HG02759 (cell line): Measurements from ENCODE around the gene ADAMTS2.
"Not testable (repeated sequence)": the region's sequence is repeated elsewhere in the genome, so short reads cannot be mapped to it uniquely, and the experiment has no call there.

Experiments used
- ATAC-seq: cut with Tn5 transposase; IDR thresholded peaks from one replicate; pipeline ENCODE4 v1.9.1; 2021; ENCODE audit warnings: mild to moderate bottlenecking, moderate library complexity; ENCODE audit not compliant: unreplicated experiment

ADAMTS2 gene

DNA sequence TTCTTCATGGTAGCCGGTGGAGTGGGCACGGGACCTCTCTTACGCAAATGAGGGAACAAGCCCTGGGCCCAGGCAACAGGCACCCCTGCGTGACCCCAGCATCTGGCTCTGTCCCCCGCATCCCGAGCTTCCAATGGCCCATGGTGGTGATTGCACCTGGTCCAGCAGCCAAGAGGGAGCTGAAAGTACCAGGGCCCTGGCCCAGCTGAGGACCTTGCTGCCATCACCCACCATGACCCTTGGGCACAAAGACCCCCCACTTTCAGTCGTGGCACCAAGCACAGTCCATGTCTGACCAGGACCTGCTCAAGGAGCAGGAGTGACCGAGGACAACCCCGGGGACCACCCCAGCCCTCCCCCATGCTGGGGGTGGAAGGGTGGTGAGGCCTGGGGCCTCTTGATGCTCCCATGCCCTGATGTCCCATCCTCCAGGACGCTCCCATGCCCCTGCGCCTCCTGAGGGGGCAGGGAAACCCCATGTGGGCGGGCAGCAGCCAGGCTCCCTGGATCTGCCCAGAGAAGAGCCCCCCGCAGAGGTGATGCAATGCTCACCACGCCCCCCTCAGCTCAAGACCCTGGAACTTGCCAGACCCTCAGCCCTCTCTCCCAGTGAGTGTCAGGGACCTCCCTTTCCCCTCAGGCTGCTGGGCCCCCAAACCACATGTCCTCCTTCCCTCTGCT lies 123.9 kb downstream of the ADAMTS2 start:
- no peak for ATAC-seq

DNA sequence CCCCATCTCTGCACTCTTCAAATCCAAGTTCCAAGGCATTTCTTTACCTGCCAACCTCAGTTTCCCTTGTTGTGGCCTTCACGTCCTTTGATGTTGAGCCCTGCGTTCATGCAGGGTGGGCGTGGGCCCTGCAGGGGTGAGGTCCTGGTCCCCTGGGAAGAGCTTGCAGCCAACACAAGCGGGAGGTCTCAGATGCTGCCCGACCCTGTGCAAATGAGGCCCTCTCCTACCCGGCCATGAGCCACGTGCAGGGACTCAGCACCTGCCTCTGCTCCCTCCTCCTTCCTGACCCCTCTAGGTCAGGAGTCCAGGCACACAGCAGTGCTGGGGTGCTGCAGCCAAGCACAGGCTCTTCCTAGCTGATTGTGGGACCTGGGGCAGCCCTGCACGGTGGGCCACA lies 124.5 kb downstream of the ADAMTS2 start:
- no peak for ATAC-seq

DNA sequence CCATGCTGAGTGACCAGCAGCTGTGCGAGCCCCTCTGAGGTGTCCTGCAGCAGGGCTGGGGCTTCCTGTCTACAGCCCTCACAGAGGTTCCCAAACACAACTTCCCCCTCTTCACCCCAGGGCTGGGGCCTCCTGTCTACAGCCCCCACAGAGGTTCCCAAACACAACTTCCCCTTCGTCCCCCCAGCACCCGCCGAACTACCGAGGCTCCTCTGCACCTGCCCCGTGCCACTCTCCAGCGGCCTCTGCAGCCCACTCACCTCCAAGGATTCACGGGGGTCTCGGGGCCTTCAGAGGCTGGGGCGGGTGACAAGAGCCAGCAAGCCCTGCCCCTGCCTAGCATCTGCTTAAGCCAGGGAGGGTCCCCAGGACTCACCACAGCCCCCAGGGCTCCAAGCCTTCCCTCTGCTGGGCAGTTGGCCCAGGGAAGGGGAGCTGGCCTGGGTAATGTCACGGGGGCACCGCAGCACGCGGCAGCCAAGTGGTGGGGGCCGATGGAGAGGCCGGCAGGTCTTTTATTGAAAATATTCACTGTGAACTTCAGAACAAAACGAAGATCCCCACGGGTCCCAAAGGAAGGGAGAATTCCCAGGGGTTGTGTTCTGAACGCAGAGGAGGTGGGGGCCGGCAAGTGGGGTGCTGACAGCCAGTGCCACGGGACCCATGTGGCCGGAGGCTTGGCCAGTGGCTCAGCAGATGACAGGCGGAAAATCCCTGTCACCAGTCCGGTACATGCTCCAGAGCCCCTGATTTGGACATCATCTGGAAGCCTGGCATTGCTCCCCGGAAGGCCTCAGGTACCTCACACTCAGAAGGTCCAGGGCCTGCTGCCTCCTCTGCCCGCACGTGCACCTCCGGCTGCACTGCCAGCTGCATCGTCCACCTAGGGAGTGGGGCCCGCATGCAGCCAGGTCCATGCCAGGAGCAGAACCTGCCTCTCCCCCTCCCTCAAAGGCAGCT lies 125.3 kb downstream of the ADAMTS2 start:
- ATAC-seq = no peak

DNA sequence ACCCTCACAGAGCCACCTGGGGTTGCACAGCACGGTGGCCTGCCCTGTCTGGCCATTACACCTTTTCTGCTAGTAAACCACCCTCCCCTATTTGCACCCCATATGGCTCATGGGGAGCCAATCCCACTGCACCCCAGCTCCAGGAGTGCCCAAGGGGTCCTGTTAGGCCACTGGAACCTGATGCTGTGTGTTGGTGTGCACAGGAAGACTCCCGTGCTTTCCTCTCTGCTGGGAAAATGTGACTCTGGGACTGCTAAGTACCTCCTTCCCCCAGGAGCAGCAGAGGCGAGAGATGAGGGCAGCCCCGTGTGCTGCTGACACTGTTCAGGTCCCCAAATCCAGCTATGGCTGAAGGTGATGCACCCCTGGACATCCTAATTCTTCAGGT lies 126.3 kb downstream of the ADAMTS2 start:
- no peak for ATAC-seq

DNA sequence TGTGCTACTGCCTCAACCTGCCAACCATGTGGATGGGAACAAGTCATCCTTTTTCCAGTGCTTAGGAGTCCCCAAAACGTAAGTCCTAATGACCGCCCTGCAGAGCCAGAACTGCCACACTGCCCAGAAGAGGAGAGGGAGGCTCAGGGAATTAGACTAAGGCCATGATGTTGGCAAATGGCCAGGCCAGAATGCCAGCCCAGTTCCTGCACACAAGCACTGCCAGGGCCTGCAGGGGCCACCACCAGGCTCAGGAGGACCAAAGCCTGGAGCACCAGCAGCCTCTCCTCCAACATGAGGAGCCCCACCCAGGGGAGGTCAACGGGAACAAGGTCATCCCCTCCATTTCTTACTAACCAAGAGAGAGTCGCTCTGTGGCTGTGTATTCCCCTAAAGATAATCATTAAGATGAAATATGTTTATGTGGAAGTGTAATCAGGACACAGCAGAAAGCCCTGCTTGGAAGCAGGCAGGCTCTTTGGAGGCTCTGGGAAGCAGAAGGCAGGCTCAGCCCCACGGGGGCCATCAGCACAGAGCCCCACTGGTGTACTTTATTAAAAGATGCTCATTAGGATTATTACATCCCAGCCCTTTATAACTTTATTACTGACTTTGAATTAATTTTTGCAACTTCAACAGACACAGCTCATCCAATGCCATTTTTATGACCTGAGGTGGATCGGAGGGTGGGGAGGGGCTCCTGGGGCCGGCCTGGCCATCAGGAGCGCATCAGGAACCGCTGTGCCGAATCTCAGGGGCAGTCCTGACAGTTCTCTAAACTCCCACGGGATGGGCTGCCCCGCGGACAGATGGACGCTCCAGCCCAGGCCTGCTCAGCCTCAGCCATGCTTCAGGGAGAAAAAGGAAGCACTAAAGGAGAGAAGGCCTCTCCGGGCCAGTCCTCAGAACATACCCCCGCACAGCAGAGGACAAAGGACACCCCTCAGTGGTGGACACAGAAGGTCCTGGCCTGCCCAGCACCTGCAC lies 127.0 kb downstream of the ADAMTS2 start:
- ATAC-seq = no peak

DNA sequence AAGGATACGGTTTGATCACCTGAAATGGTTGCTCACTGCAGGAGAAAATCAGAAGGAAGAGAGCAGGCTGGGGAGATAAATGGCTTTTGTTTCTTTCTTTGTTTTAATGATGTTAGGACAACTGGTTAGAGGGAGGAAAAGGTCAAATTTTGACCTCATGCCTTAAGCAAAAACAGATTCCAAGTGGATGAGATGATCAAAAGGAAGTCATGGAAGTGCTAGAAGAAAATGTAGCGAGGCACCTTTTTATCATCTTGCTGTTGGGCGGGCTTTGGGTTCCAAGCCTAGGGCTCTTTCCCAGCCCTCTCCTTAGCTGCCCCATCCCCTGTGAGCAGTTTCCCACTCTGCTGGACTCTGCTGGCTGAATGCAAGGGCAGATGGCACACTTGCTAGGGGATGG lies 127.9 kb downstream of the ADAMTS2 start:
- ATAC-seq = no peak

DNA sequence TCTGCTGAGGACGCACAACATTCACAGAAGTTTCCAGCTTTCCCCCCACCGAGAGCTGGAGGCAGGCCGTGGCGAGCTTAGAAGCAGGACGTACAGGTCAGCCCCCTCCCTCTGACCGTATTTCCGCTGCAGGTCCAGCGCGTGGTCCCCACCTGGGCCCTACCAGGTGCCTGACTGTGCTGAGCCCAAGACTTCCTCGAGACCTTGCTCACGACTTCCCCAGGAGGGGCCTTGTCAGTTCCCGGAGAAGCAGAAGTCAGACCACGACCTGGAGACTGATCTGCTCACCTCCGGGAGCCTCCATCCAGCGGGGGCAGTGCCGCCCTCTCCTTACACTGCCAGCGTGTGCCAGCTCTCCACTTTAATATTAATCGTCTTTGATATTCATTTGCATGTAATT lies 128.9 kb downstream of the ADAMTS2 start:
- not testable (repeated sequence) for ATAC-seq

DNA sequence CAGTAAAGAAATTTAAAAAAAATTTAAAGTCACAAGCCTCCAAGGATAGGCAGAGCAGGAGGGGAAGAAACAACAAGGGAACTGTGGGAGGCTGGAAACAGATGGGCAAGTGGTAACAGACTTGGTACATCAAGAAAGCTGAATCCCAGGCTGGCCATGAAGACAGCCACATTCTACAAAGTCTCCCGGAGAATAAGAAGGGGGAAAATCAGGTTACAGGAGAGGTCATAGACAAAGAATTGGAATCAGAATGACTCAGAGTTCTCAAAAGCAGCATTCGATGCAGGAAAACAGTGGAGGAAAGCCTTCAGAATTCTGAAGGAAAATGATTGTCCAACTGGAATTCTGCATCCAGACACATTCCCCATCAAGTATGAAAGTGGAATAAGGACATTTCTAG lies 129.7 kb downstream of the ADAMTS2 start:
- no peak for ATAC-seq

DNA sequence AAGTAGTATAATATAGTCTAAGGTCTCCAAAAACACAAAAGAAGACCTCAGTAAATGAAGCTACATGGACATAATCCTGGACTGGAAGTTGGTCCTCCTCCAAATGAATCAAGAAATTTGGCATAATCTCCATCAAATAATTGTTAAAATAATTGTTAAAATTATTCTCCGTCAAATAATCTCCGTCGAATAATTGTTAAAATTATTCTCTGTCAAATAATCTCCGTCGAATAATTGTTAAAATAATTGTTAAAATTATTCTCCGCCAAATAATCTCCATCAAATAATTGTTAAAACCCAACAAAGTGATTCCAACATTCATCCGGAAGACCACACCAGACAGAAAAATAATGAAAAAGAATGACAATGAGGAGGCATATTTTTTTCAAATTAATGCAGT lies 130.6 kb downstream of the ADAMTS2 start:
- ATAC-seq = no peak

DNA sequence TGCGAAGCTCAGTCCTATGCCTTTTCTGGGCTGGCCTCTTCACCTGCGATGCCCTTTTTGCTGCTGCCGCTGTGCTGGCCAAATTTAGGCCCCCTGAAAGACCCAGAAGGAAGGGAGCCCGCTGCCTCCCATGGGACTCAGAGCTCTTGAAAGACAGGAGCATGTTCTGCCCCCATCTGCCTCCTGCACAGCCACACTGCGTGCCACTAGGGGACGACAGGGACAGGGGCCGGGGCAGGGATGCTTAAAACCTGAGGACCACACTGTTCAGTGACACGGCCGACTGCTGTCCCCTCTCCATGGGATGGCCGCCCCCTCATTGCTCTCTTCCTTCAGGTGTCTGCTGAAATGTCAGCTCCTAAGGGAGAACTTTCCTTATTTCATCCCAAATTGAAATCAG lies 132.4 kb downstream of the ADAMTS2 start:
- ATAC-seq = no peak

DNA sequence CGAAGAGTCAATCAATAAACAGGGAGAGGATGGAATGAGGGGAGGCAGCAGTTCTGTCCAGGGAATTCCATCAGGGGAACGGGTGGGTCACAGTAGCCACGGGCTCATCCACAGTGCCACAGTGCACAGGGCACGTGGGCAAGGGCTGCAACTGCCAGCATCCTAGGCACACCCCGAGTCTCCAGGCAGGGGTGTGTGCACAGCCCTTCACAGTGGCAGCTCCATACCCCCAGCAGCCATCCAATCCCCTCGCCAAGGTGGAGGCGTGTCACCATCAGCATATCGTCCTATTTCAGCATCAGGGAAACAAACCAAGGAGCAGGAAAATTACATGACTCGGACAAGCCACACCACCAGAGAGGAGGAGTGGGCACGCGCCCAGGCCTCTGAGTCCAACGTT lies 133.6 kb downstream of the ADAMTS2 start:
- no peak for ATAC-seq

DNA sequence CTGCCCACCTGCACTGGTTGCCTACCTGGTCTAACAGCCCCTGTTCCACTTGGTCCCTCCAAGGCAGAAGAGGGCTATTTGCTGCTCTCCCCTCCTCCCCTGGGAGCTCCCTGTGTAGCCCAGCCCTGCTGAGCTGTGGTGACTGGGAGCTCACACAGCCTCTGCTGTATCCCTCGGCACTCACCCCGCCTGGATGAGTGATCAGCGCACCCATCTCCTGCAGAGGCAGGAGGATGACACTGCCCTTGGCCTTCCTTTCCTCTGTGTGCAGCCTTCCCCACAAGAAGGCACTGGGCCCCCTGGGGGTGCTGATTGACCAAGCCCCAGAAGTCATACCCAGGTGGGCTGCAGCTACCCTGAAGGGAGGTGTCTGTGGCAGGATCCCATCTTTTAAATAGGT lies 134.2 kb downstream of the ADAMTS2 start:
- ATAC-seq = no peak

DNA sequence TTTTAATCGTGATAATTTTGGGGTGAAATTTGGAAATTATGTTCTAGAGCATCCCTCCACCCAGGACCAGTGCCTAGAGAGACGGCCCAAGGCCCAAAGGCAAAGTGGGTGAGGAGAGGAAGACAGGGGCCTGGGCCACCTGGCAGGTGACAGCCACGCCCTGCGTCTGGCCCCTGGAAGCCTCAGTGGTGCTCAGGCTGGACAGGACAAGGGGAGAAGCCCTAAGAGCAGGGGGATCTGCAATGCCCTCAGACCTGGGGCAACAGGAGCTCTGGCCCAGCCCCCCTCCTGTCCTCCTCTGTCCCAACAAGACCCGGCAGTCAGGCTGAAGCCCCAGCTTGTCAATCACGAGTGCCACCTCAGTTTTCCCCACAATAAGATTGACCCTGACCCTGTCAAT lies 134.8 kb downstream of the ADAMTS2 start:
- no peak for ATAC-seq

DNA sequence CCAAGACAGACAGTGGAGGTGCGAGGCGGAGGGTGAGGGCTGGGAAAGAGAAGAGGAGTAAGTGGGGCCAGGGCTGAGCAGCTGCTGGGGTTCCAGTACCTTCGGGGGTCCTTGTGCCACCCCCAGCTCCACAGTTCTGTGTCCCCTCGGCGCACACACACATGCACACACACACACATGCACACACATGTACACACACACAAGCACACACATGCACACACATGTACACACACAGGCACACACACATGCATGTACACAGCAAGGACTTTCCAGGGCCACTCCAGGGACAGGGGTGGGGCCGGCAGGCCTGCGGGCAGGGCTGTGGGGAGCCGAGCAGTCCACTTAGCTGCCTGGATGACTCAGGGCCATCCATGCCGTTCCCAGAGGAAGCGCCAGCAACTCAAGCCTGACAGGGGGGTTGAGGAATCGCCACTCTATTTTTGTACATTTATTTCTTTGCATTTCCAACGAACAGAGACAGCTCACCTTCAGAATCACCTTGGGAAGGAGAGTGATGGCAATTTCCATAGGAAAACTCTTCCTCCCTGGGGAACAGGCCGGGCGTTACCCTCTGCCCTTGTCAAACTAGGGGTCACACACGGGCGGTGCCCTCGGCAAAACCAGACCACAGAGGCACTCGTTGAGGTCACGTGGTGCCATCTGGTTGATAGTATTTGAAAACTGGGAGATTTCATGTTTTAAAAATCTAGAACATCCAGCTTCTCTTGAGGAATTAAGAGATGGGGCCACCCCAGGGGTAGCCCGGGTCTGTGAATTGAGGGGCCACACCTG lies 135.7 kb downstream of the ADAMTS2 start:
- no peak for ATAC-seq

DNA sequence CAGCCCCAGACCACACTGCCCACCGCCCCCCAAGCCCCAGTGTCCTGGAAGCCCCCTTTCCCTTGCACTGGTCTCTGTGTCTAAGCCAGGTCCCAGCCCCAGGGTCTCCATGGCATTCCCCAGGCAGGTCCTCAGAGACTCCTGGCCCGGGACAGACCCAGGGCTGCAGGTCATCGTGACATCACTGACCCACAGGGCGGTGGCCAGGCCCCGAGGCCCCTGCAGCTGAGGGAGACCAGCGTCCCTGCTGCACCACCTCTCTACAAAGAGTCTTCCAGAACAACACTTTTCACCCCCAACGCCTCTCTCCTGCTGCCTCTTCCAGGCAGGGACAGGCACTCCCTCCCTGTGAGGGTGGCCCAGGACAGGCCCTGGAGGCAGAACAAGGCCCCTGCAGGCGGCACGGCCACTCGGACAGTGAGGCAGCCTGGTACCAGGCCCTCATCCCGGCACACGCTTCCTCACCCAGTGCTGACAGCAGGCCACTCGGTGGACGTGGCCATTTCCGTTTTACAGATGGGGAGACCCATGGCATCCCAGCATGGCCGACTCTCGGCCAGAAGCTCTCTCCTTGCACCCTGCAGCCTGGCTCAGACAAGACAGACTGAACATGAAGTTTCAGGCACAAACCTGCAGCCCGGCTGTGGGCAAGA lies 136.4 kb downstream of the ADAMTS2 start:
- ATAC-seq = no peak

DNA sequence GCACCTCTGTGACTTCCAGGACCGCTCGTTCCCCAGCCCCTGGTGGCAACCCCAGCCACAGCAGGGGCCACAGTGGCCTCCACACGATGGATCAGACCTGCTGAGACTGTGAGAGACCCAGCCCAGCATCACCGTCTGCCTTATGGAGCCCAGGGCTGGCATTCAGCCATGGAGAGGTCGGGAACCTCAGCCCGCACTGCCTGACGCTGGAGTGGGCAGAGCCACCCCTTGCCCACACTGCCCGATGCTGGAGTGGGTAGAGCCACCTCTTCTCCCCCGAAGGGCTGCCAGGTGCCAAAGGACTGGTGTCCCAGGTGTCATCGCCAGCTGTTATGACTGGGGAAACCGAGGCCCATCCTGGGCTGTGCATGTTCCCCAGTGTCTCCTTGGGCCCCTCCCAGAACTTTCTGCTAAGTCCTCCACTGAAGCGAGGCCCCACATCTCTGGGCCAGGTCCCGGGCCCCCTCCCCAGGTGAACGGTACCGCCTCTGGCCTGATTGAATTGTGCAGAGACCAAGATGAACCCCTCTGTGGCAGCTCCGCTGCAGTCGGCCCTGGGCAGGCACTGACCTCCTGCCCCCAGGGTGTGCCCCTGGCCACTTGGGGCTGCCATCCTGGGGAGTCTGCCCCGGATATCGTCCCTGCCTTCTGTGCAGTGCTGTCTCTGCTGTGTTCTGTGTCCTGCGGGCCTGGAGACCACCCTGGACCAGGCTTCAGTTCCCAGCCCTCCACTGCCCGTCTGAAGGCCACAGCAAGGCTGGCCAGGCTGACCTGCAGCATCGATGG lies 137.1 kb downstream of the ADAMTS2 start:
- ATAC-seq = no peak

DNA sequence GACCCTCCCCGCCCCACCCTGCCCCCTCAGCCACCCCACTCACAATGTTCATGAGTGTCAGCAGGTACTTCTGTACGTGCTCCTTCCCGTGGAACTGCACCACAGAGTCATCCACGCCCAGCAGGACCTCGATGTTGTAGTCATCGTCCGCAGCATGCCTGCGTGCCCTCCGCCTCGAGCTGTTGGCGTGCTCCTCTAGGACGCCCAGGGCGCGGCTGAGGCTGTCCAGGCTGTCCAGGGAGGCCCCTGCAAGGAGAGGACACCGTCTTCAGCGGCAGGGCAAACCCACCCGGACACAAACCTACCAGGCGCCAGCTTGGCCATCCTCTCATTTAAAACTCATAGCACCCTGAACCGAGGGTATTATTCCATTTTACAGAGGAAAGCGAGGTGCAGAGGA lies 137.8 kb downstream of the ADAMTS2 start:
- ATAC-seq = no peak

DNA sequence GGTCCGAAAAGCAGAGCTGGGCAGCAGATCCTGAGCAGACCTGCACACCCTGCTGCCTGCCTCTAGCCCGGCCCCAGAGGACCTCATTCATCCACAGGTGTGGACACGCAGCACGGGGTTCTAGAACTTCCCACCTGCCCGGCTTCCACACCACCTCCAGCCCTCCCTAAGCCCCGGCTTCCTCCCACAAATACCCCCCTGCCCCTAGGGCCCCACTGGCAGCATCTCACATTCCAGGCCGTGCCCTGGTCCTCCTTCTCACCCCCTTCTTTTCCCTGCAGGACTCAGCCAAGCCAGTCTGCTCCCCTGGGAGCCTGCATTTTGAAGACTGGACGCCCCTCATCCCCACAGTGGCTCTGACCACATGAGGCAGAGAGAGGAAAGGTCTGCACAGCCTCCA lies 138.9 kb downstream of the ADAMTS2 start:
- ATAC-seq = no peak

DNA sequence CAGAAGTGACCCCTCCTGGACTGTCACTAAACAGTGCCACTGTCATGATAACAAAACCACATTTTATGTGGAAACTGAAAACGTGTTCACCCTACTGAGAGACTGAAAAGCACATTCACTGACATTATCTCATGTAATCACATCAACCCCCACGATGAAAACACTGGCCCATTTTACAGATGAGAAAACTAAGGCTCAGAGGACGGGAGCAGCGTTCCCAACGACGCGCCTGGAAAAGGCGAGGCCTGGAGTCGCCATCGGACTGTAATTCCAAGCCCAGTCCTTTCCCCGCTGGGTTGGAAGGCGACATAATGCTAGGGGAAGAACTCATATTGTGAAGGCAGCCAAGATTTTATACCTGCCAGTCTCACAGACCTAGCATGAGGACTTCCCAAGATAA lies 140.0 kb downstream of the ADAMTS2 start:
- no peak for ATAC-seq
